Osteocyte (in vitro differentiated cells): ENCODE measurements around the gene COL23A1. TPM values are rescaled to one million over a fixed set of nuclear protein-coding genes. Genes with fewer than 3 reads are reported as not detected.

Experiments
- DNase-seq: peaks from one replicate; pipeline ENCODE4 v3.0.0; 2021; ENCODE audit warnings: mixed read lengths; ENCODE audit not compliant: unreplicated experiment; ENCODE audit errors: extremely low spot score
- H3K27ac Mint-ChIP-seq: one replicate; pipeline ENCODE4 v1.8.0; 2021; ENCODE audit warnings: mild to moderate bottlenecking, mixed read lengths; ENCODE audit not compliant: unreplicated experiment
- H3K27me3 Mint-ChIP-seq: one replicate; pipeline ENCODE4 v1.8.0; 2021; ENCODE audit warnings: mixed read lengths; ENCODE audit not compliant: unreplicated experiment
- H3K36me3 Mint-ChIP-seq: one replicate; pipeline ENCODE4 v1.8.0; 2021; ENCODE audit warnings: mixed read lengths; ENCODE audit not compliant: unreplicated experiment
- H3K4me1 Mint-ChIP-seq: one replicate; pipeline ENCODE4 v1.8.0; 2021; ENCODE audit warnings: mixed read lengths; ENCODE audit not compliant: unreplicated experiment
- H3K4me3 Mint-ChIP-seq: one replicate; pipeline ENCODE4 v1.8.0; 2021; ENCODE audit warnings: mild to moderate bottlenecking, moderate library complexity, mixed read lengths; ENCODE audit not compliant: unreplicated experiment
- H3K9me3 Mint-ChIP-seq: one replicate; pipeline ENCODE4 v1.8.0; 2021; ENCODE audit warnings: mixed read lengths; ENCODE audit not compliant: unreplicated experiment
- CTCF ChIP-seq: fragments of 200-600 bp; sonication (generic); IDR thresholded peaks from 2 replicates; pipeline ENCODE4 v1.5.0; 2021; ENCODE audit warnings: antibody characterized with exemption, mild to moderate bottlenecking, moderate library complexity
- total RNA-seq: library from RNA; stranded (reverse); gene quantifications from 2 replicates; pipeline ENCODE4 v1.2.1, GENCODE V29; 2021

The COL23A1 gene
- total RNA-seq, 1 donor from 2014 or later = not detected

DNA sequence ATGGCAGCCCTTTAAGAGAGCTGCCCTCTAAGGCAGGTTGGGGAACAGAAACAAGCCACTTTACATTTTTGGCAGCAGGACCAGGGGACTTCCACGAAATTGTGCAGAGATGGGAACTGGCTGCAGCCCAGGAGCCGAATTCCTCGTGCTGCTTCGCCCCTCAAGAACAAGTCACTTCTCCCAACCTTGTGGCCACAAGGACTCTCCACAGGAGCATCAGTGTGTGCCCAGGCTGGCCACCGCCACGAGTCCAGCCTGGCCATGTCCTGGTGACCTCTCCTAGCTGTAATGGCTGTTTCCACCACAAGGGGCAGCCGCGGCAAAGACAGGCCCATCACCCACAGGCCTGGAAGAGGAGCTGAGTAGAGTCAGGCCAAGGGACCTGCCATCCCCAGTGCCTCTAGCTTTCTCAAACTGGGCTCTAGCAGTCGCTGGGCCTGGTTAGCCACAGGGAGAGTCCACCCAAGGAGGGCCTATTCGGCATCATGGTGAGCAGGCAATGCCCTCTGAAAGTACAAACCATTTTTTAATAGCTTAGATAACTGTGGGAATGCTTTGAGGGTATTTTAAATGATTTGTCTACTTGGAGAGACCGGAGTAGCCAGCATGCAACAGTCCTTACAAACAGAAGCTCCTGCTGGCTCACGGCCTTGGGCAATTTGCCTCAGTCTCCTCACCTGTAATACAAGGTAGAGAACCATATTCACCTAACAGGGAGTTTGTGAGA, 129.0 kb downstream of the COL23A1 start:
- peak; percentile 52 for TF ChIP-seq CTCF
- H3K9me3 Mint-ChIP-seq = no peaks in the 10 kb centered on the region
- no peaks in the 10 kb centered on the region for H3K36me3 Mint-ChIP-seq
- DNase-seq = peak; percentile 85
- H3K4me3 Mint-ChIP-seq = no peak overlapping the region
- H3K27me3 Mint-ChIP-seq = no peaks in the 10 kb centered on the region
- no peak overlapping the region for H3K27ac Mint-ChIP-seq
- H3K4me1 Mint-ChIP-seq = no peaks in the 10 kb centered on the region

- H3K27ac Mint-ChIP-seq = no peak overlapping the region
- no peaks in the 10 kb centered on the region for H3K36me3 Mint-ChIP-seq
- no peak for TF ChIP-seq CTCF
- H3K9me3 Mint-ChIP-seq = no peaks in the 10 kb centered on the region
- no peak overlapping the region for H3K4me3 Mint-ChIP-seq
- no peaks in the 10 kb centered on the region for H3K4me1 Mint-ChIP-seq
- H3K27me3 Mint-ChIP-seq = no peaks in the 10 kb centered on the region
- peak; percentile 23 for DNase-seq
Measured at GRCh38 chr5:178460598-178460997, 129.6 kb downstream of the COL23A1 start.

GRCh38 chr5:178460174-178460573, 130.0 kb downstream of the COL23A1 start:
- Mint-ChIP-seq H3K4me1 (no peaks in the 10 kb centered on the region), H3K27me3 (no peaks in the 10 kb centered on the region), H3K9me3 (no peaks in the 10 kb centered on the region), H3K36me3 (no peaks in the 10 kb centered on the region), H3K4me3 (no peak overlapping the region), H3K27ac (no peak overlapping the region)
- DNase-seq = peak; percentile 57
- TF ChIP-seq CTCF = no peak

GRCh38 chr5:178458140-178458539, 132.1 kb downstream of the COL23A1 start:
- Mint-ChIP-seq H3K4me3 (no peak overlapping the region), H3K36me3 (no peaks in the 10 kb centered on the region), H3K9me3 (no peaks in the 10 kb centered on the region), H3K4me1 (no peaks in the 10 kb centered on the region), H3K27ac (no peak overlapping the region), H3K27me3 (no peaks in the 10 kb centered on the region)
- TF ChIP-seq CTCF = no peak
- peak; percentile 56 for DNase-seq

GRCh38 chr5:178457471-178457870, 132.7 kb downstream of the COL23A1 start:
- DNase-seq = no peak
- H3K36me3 Mint-ChIP-seq = no peaks in the 10 kb centered on the region
- H3K4me3 Mint-ChIP-seq = no peak overlapping the region
- no peaks in the 10 kb centered on the region for H3K9me3 Mint-ChIP-seq
- no peak for TF ChIP-seq CTCF
- H3K27me3 Mint-ChIP-seq = no peaks in the 10 kb centered on the region
- no peaks in the 10 kb centered on the region for H3K4me1 Mint-ChIP-seq
- H3K27ac Mint-ChIP-seq = no peak overlapping the region
